ENCODE results near the gene TYSND1.
A peak's percentile ranks its signal among the peaks of the same experiment; 100 is the strongest.
"Not testable (repeated sequence)": the region's sequence is repeated elsewhere in the genome, so short reads cannot be mapped to it uniquely, and the experiment has no call there.

TYSND1 gene

GRCh38 chr10:70190581-70190980 lies 44.1 kb upstream of the TYSND1 start:
- TF ChIP-seq, protein P1, sequence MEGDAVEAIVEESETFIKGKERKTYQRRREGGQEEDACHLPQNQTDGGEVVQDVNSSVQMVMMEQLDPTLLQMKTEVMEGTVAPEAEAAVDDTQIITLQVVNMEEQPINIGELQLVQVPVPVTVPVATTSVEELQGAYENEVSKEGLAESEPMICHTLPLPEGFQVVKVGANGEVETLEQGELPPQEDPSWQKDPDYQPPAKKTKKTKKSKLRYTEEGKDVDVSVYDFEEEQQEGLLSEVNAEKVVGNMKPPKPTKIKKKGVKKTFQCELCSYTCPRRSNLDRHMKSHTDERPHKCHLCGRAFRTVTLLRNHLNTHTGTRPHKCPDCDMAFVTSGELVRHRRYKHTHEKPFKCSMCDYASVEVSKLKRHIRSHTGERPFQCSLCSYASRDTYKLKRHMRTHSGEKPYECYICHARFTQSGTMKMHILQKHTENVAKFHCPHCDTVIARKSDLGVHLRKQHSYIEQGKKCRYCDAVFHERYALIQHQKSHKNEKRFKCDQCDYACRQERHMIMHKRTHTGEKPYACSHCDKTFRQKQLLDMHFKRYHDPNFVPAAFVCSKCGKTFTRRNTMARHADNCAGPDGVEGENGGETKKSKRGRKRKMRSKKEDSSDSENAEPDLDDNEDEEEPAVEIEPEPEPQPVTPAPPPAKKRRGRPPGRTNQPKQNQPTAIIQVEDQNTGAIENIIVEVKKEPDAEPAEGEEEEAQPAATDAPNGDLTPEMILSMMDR (IDR thresholded peaks at IDR 0.05; ENCODE audit: low read depth, low read length) = no peak
- no peak overlapping the region for H3K4me3 ChIP-seq (replicated peaks in 1 of 2; ENCODE audit: low read depth in 2 of 2, low read length in 2 of 2)
- DNase-seq (ENCODE audit: low read depth in 2 of 2) = peak; percentile 36 to 48

GRCh38 chr10:70190102-70190501 lies 43.6 kb upstream of the TYSND1 start:
- no peak for DNase-seq (ENCODE audit: low read depth in 2 of 2)
- TF ChIP-seq, protein P1 (IDR thresholded peaks at IDR 0.05; ENCODE audit: low read depth, low read length) = no peak
- no peak overlapping the region for H3K4me3 ChIP-seq (replicated peaks in 1 of 2; ENCODE audit: low read depth in 2 of 2, low read length in 2 of 2)

- H3K4me3 ChIP-seq (replicated peaks in 1 of 2; ENCODE audit: low read depth in 2 of 2, low read length in 2 of 2) = no peak overlapping the region
- TF ChIP-seq, protein P1 (IDR thresholded peaks at IDR 0.05; ENCODE audit: low read depth, low read length) = no peak
- DNase-seq (ENCODE audit: low read depth in 2 of 2) = no peak
Observed at GRCh38 chr10:70188768-70189167, 42.3 kb upstream of the TYSND1 start.

DNA sequence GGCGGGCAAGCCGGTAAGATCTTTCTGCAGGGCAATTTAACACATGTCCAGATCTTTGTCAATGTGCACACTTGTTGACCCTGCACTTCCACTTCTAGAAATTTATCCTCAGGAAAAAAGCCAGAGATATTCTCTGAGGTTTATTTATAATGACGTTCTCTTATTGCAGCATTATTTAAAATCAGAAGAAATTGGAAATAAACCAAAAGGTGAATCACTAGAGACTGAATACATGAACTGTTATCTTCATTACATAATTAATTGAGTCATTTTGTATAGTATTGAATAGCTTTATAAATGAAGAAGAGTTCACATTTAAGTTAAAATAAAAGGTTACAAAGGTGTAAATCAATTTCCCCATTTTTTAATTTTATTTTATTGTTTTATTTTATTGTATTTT lies 40.1 kb upstream of the TYSND1 start:
- TF ChIP-seq, protein P1 (IDR thresholded peaks at IDR 0.05; ENCODE audit: low read depth, low read length) = no peak
- peak in 1 of 2 donors; percentile 53 for DNase-seq (ENCODE audit: low read depth in 2 of 2)
- H3K4me3 ChIP-seq (replicated peaks in 1 of 2; ENCODE audit: low read depth in 2 of 2, low read length in 2 of 2) = no peak overlapping the region

GRCh38 chr10:70186090-70186489 lies 39.6 kb upstream of the TYSND1 start:
- DNase-seq (ENCODE audit: low read depth in 2 of 2) = no peak
- no peak overlapping the region for H3K4me3 ChIP-seq (replicated peaks in 1 of 2; ENCODE audit: low read depth in 2 of 2, low read length in 2 of 2)
- TF ChIP-seq, protein P1 (IDR thresholded peaks at IDR 0.05; ENCODE audit: low read depth, low read length) = no peak

DNA sequence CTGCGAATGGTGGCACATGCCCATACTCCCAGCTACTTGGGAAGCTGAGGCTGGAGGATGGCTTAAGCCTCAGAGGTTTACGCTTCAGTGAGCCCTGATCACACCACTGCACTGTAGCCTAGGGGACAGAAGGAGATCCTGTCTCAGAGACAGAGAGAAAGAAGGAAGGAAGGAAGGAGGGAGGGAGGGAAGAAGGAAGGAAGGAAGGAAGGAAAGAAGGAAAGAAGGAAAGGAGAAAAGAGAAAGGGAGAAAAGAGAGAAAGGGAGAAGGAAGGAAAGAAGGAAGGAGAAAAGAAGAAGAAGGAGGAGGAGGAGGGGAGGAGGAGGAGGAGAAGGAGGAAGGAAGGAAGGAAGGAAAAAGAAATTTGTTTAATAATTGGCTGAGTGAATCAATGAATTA lies 36.8 kb upstream of the TYSND1 start:
- no peak for DNase-seq (ENCODE audit: low read depth in 2 of 2)
- TF ChIP-seq, protein P1 (IDR thresholded peaks at IDR 0.05; ENCODE audit: low read depth, low read length) = no peak
- no peak overlapping the region for H3K4me3 ChIP-seq (replicated peaks in 1 of 2; ENCODE audit: low read depth in 2 of 2, low read length in 2 of 2)

- not testable (repeated sequence) for DNase-seq (ENCODE audit: low read depth in 2 of 2); H3K4me3 ChIP-seq (replicated peaks in 1 of 2; ENCODE audit: low read depth in 2 of 2, low read length in 2 of 2)
Observed at GRCh38 chr10:70179209-70179608, 32.7 kb upstream of the TYSND1 start.
